Heart left ventricle (tissue), 16 donors: ENCODE measurements around the gene SH3BP5. TPM values are rescaled to one million over a fixed set of nuclear protein-coding genes. Genes with fewer than 3 reads are reported as not detected.

Experiments used
- ATAC-seq, 4 donors: fragments of 200-7000 bp; cut with Tn5 transposase; one replicate each; pipeline ENCODE4 v1.9.1; 2020 to 2022; ENCODE audit warnings: moderate library complexity in 4 of 4, mild to moderate bottlenecking in 3 of 4, moderate number of reproducible peaks in 1 of 4
- DNase-seq, 5 donors: peaks; one replicate each; pipeline ENCODE4 v3.0.0-alpha.2; 2020
- H3K27ac ChIP-seq, 12 donors: fragments of 200-600 bp; sonication (generic) in 4 of 12; one replicate each; pipeline versions ENCODE4 v1.5.0 to v1.8.0; 2016 to 2022; ENCODE audit warnings: mild to moderate bottlenecking in 2 of 12
- H3K27me3 ChIP-seq, 9 donors: fragments of 200-600 bp; sonication (generic) in 2 of 9; one replicate each; pipeline versions ENCODE4 v1.5.1 to v1.8.0; 2016 to 2022; ENCODE audit warnings: mild to moderate bottlenecking in 3 of 9
- H3K36me3 ChIP-seq, 9 donors: fragments of 200-600 bp; sonication (generic) in 2 of 9; one replicate each; pipeline versions ENCODE4 v1.5.0 to v1.8.0; 2018 to 2022; ENCODE audit warnings: mild to moderate bottlenecking in 2 of 9
- H3K4me1 ChIP-seq, 12 donors: fragments of 200-600 bp; sonication (generic) in 4 of 12; one replicate each; pipeline versions ENCODE4 v1.5.0 to v1.8.0; 2016 to 2022; ENCODE audit warnings: mild to moderate bottlenecking in 3 of 12
- H3K4me3 ChIP-seq, 12 donors: fragments of 200-600 bp; sonication (generic) in 4 of 12; one replicate each; pipeline versions ENCODE4 v1.5.0 to v1.8.0; 2017 to 2022; ENCODE audit warnings: mild to moderate bottlenecking in 9 of 12, moderate library complexity in 4 of 12
- H3K9me3 ChIP-seq, 12 donors: fragments of 200-600 bp; sonication (generic) in 4 of 12; one replicate each; pipeline versions ENCODE4 v1.5.0 to v1.8.0; 2016 to 2022; ENCODE audit warnings: mild to moderate bottlenecking in 1 of 12
- POLR2A ChIP-seq, 2 donors: fragments of 450-650 bp; IDR thresholded peaks; one replicate each; pipeline ENCODE4 v1.6.1; 2017; ENCODE audit warnings: antibody characterized with exemption in 2 of 2, mild to moderate bottlenecking in 2 of 2, moderate library complexity in 2 of 2
- WGBS, 4 donors: extraction: QIAGEN DNeasy Blood & Tissue Kit in 2 of 4; methylation state at CpG; one replicate each; pipeline versions ENCODE4 v1.1.5 to v1.1.7; 2013 to 2018; 5-methylcytosine and 5-hydroxymethylcytosine counted together
- intact Hi-C, 10 donors: fragments of 100-400 bp; cut with DNase I; formaldehyde crosslinking; loops; one replicate each; pipeline versions ENCODE4 v1.11.1 to v1.14.2; 2022
- polyA plus RNA-seq, 2 donors: library from polyadenylated mRNA; stranded (reverse); fragments of 200-250 nt; gene quantifications; one replicate each; pipeline ENCODE4 v1.2.3, GENCODE V29; 2013
- total RNA-seq, 9 donors: library from RNA; depleted of rRNA in 2 of 9; stranded (reverse); fragments of >200 nt in 2 of 9; fragmentation: NEBNext Ultra II Directional in 3 of 9; extraction: Animal tissue kit (Norgen Biotek cat#: 25700) in 3 of 9; gene quantifications; one replicate each; pipeline versions ENCODE4 v1.1.0 to v1.2.4, GENCODE V29; 2016 to 2023
- TF ChIP-seq, protein P1 (sequence below), 12 donors: fragments of 200-600 bp; sonication (generic) in 4 of 12; IDR thresholded peaks; one replicate each; pipeline versions ENCODE4 v1.5.0 to v1.8.0; 2018 to 2022; ENCODE audit warnings: antibody characterized with exemption in 12 of 12, mild to moderate bottlenecking in 5 of 12
- donor health status: ischemic (EF 13 %, LVEDD 7.1; RV severe dilation, severe dysfunction).
- donor health status: healthy with polysubstance abuse.
- donor health status: DM: no; HTN: yes; CAD: no.
- donor health status: DM: no; HTN: no; CAD: no.
- donor health status: ischemic (EF 25% LVEDD 6.9; RV normal size, moderate dysfunction).
- donor health status: ischemic (EF 25% LVEDD 5.7; RV mildly dilated, moderate dysfunction).
- donor health status: healthy.
- donor health status: DM: yes; HTN: yes; CAD: no.
- donor health status: ischemic (EF 35%, LVEDD 5.7; RV mildly dilated, moderate dysfunction).
- donor health status: nonischemic (EF 11% LVEDD 7.7; RV severe dilation, severe dysfunction).
- donor health status: DM: yes; HTN: yes; CAD: no.
- donor health status: PGD.
- donor health status: ischemic (EF 29% LVEDD 5.4; RV normal size, mild dysfunction).
- donor health status: nonischemic (EF 23%, LVEDD 6.1; RV moderate dilation, normal function).

SH3BP5 gene
- total and polyA plus RNA-seq, 11 donors, result 4.9 to 28.6 (median 9.9) TPM

DNA sequence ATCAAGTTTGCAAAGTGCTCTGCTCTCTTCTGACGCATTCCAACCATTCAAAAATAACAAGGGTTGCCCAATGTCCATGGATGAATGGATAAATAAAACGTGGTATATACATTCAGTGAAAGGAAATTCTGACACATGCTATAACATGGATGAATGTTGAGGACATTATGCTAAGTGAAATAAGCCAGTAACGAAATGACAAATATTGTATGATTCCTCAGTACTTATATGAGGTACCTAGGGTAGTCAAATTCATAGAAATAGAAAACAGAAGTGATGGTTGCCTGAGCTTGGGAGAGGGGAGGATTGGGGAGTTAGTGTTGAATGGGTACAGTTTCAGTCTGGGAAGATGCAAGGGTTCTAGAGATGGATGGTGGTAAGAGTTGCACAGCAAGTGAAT lies 33.9 kb downstream of the SH3BP5 start:
- Histone ChIP-seq H3K27me3 (no peaks in the 10 kb centered on the region), H3K4me3 (no peak overlapping the region), H3K36me3 (peaks cover 0 to 19% (median 0%) of the 10 kb centered on the region in 9 donors), H3K9me3 (peaks cover 0 to 2% (median 0%) of the 10 kb centered on the region in 12 donors), H3K4me1 (peaks cover 0 to 77% (median 20%) of the 10 kb centered on the region in 12 donors), H3K27ac (no peak overlapping the region)
- WGBS, 4 donors, result 86 to 95% (median 92%) methylated on average over 3 of the region's 3 CpGs
- ATAC-seq (no peak), DNase-seq (no peak)
- intact Hi-C loops, result no loop called here
- TF ChIP-seq POLR2A (IDR thresholded peaks at IDR 0.05), result no peak
- TF ChIP-seq, protein P1, sequence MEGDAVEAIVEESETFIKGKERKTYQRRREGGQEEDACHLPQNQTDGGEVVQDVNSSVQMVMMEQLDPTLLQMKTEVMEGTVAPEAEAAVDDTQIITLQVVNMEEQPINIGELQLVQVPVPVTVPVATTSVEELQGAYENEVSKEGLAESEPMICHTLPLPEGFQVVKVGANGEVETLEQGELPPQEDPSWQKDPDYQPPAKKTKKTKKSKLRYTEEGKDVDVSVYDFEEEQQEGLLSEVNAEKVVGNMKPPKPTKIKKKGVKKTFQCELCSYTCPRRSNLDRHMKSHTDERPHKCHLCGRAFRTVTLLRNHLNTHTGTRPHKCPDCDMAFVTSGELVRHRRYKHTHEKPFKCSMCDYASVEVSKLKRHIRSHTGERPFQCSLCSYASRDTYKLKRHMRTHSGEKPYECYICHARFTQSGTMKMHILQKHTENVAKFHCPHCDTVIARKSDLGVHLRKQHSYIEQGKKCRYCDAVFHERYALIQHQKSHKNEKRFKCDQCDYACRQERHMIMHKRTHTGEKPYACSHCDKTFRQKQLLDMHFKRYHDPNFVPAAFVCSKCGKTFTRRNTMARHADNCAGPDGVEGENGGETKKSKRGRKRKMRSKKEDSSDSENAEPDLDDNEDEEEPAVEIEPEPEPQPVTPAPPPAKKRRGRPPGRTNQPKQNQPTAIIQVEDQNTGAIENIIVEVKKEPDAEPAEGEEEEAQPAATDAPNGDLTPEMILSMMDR (IDR thresholded peaks at IDR 0.05), result no peak

DNA sequence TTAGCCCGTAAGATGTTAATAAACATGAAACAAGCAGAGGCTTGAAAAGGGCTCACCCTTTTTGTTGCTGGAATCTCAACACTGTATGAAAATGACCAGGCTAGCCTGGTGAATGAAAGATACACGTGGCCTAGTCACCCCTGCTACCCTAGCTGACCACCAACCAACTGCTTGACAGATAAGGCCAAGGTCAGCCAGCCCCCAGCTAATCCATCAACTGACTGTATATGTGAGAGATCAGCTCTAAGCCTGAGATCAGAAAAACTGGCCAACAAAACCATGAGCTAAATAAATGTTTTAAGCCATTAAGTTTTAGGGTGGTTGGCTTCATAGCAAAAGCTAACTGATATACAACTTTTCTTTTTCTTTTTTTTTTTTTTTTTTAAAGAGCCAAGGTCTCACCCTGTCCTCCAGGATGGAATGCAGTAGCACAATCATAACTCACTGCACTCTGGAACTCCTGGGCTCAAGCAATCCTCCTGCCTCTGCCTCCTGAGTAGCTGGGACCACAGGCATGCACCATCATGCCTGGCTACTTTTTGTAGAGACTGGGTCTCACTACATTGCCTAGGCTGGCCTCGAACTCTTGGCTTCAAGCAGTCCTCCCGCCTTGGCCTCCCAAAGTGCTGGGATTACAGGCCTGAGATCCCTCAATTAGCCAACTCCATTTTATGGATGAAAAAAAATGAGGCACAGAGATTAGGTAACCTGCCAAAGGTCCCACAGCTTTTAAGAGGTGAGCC lies 34.6 kb downstream of the SH3BP5 start:
- Histone ChIP-seq H3K4me3 (no peak overlapping the region), H3K4me1 (peaks cover 0 to 78% (median 27%) of the 10 kb centered on the region in 12 donors), H3K27me3 (no peaks in the 10 kb centered on the region), H3K27ac (peak overlapping the region in 1 of 12 donors; percentile 5), H3K36me3 (peaks cover 0 to 12% (median 0%) of the 10 kb centered on the region in 9 donors), H3K9me3 (peaks cover 0 to 2% (median 0%) of the 10 kb centered on the region in 12 donors)
- intact Hi-C loops, result no loop called here
- WGBS, 4 donors, result 86 to 88% (median 87%) methylated on average over 4 of the region's 4 CpGs
- TF ChIP-seq, protein P1 (IDR thresholded peaks at IDR 0.05), result no peak
- no peak for TF ChIP-seq POLR2A (IDR thresholded peaks at IDR 0.05)
- DNase-seq (no peak), ATAC-seq (no peak)

DNA sequence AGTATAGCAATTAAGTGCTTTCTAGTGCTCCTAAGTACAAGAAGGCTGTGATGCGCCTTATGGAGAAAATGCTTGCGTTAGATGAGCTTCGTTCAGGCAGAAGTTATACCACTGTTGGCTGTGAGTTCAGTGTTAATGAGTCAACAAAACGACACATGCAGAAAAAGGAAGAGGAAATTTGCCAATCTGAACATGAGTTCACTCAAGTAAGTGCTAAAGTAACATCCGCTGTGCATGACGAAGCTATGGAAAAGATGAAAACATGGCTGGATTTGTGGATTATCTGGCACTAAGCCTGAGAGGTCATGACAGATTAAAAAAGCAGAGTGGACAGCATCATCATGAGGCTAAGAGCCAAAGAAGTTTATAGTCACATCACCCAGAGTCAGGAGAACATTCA lies 36.9 kb downstream of the SH3BP5 start:
- Histone ChIP-seq H3K9me3 (peaks cover 0 to 2% (median 0%) of the 10 kb centered on the region in 12 donors), H3K27ac (peak overlapping the region; percentile 22 to 96 (median 58)), H3K36me3 (no peaks in the 10 kb centered on the region), H3K4me3 (no peak overlapping the region), H3K4me1 (peaks cover 0 to 93% (median 36%) of the 10 kb centered on the region in 12 donors), H3K27me3 (no peaks in the 10 kb centered on the region)
- TF ChIP-seq POLR2A (IDR thresholded peaks at IDR 0.05), result no peak
- TF ChIP-seq, protein P1 (IDR thresholded peaks at IDR 0.05), result no peak
- peak; percentile 24 to 73 (median 63) for ATAC-seq
- intact Hi-C loops, result no loop called here
- peak in 2 of 5 donors; percentile 28 to 55 for DNase-seq
- WGBS, 4 donors, result 50 to 71% (median 57%) methylated on average over 6 of the region's 6 CpGs

DNA sequence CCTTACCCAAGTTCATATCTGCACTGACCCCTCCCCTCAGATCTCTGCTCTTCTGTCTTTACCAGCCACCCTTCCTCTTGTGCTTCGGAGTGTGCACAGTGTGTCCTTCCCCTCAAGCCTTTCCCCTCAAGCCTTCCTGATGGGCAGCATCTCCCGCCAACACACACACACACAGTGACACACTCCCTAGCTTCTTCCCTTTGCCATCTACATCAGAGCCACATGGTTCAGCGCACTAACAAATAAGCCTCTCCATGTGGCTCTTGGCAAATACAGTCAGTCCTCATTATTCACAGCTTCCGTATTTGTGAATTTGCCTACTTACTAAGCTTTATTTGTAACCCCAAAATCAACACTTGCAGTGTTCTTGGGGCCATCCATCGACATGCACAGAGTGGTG lies 37.5 kb downstream of the SH3BP5 start:
- intact Hi-C loops, result loop anchor here in 1 of 10 donors (5.0 kb wide), 1 partner anchor 37 kb away; the partner anchor contains the start of gene SH3BP5
- 82 to 88% (median 86%) methylated on average over 5 of the region's 5 CpGs for WGBS, 4 donors
- ATAC-seq (peak; percentile 37 to 72 (median 54)), DNase-seq (peak in 2 of 5 donors; percentile 35 to 43)
- Histone ChIP-seq H3K36me3 (no peaks in the 10 kb centered on the region), H3K27me3 (no peaks in the 10 kb centered on the region), H3K4me1 (peaks cover 0 to 93% (median 32%) of the 10 kb centered on the region in 12 donors), H3K9me3 (peaks cover 0 to 2% (median 0%) of the 10 kb centered on the region in 12 donors), H3K27ac (peak overlapping the region; percentile 22 to 96 (median 58)), H3K4me3 (no peak overlapping the region)
- TF ChIP-seq POLR2A (IDR thresholded peaks at IDR 0.05), result no peak
- TF ChIP-seq, protein P1 (IDR thresholded peaks at IDR 0.05), result no peak
